ENCODE results near the gene ARL15. TPM values are rescaled to one million over a fixed set of nuclear protein-coding genes. Genes with fewer than 3 reads are reported as not detected.

ARL15 gene
- total and polyA plus RNA-seq, 9 of the 15 experiments (the other 6 are each of a cell fraction or from before 2014, with no cell fraction given): 18.5 to 80.4 (median 57.0) TPM

DNA sequence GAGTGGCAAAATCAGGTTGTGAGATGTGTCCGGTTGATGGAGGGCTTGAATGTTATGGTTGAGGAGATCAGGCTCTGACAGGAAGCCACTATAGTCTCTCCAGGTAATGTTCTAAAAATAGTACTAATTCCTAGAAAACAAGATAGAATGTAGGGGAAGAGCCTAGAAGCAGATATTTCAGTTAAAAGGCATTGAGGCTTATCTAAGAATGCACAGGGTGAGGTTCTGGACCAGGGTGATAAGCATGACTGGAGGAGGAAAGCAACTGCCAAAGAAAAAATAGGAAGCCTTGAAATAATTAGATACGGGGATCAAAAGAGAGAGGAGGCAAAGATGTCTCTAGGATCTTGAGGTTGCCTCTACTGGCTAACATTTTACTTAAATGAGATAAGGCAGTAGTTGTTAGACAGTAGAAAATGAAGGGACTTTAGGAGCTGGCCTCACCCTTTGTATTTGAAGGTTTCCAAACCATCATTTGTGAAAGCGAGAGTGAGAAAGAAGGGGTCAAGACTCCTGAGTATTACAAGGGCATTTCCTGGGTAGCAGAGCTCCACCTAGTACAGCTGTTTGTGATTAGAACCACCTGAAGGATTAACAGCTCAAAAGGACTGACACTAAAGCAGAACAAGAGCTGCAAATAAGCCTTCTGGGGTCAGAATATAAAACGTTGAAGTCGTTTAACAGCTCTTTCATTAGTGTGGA lies 15.4 kb upstream of the ARL15 start (continued):
- no peak for TF ChIP-seq ETS1 (conservative IDR thresholded peaks at IDR 0.05; ENCODE audit: control insufficient read depth, low read depth, low read length)
- peak; percentile 90 for TF ChIP-seq ZNF384 (IDR thresholded peaks at IDR 0.05; ENCODE audit: low read depth, low read length)
- TF ChIP-seq EP300 (IDR thresholded peaks at IDR 0.05; ENCODE audit: low read length): peak; percentile 100
- peak; percentile 81 for TF ChIP-seq KHSRP (IDR thresholded peaks at IDR 0.05)
- no peak for TF ChIP-seq ZC3H8 (IDR thresholded peaks at IDR 0.05)
- TF ChIP-seq ZBTB17 (CRISPR knock-in tag; IDR thresholded peaks at IDR 0.05): peak; percentile 75
- TF ChIP-seq YY1 (IDR thresholded peaks at IDR 0.05; ENCODE audit: borderline replicate concordance in 1 of 3, control insufficient read depth in 1 of 3, extremely low read depth in 1 of 3, insufficient read depth in 3 of 3, insufficient read length in 1 of 3, insufficient replicate concordance in 2 of 3, low read depth in 1 of 3, low read length in 2 of 3): no peak
- no peak for TF ChIP-seq PHTF2 (CRISPR knock-in tag; IDR thresholded peaks at IDR 0.05)
- TF ChIP-seq KLF10 (CRISPR knock-in tag; IDR thresholded peaks at IDR 0.05): no peak
- no peak for TF ChIP-seq ZNF780A (CRISPR knock-in tag; IDR thresholded peaks at IDR 0.05)
- no peak for TF ChIP-seq MAFG (tag; conservative IDR thresholded peaks at IDR 0.05)
- TF ChIP-seq ARID1B (IDR thresholded peaks at IDR 0.05): peak; percentile 100
- TF ChIP-seq HMGN3 (IDR thresholded peaks at IDR 0.05; ENCODE audit: borderline replicate concordance, extremely low read depth, insufficient read length, low read depth, low read length): peak; percentile 89
- peak; percentile 82; the same call in 1 of the 2 replicates for TF ChIP-seq ZBTB9 (CRISPR knock-in tag; IDR thresholded peaks at IDR 0.05)
- peak; percentile 95 for TF ChIP-seq SMAD1 (IDR thresholded peaks at IDR 0.05; ENCODE audit: low read depth, low read length, partially characterized antibody)
- 0 out of 2 replicates have a peak, but pooled peaks have one; percentile 14 for TF ChIP-seq HCFC1 (IDR thresholded peaks at IDR 0.05; ENCODE audit: low read depth, low read length)
- TF ChIP-seq HINFP (tag; conservative IDR thresholded peaks at IDR 0.05; ENCODE audit: low read depth): no peak
- no peak for TF ChIP-seq RBM17 (IDR thresholded peaks at IDR 0.05; ENCODE audit: borderline replicate concordance, low read depth, low read length)
- TF ChIP-seq, protein P1, sequence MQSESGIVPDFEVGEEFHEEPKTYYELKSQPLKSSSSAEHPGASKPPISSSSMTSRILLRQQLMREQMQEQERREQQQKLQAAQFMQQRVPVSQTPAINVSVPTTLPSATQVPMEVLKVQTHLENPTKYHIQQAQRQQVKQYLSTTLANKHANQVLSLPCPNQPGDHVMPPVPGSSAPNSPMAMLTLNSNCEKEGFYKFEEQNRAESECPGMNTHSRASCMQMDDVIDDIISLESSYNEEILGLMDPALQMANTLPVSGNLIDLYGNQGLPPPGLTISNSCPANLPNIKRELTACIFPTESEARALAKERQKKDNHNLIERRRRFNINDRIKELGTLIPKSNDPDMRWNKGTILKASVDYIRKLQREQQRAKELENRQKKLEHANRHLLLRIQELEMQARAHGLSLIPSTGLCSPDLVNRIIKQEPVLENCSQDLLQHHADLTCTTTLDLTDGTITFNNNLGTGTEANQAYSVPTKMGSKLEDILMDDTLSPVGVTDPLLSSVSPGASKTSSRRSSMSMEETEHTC (IDR thresholded peaks at IDR 0.05): 0 out of 2 replicates have a peak, but pooled peaks have one; percentile 37
- peak; percentile 56 to 68; a peak in 3 of 4 replicates for TF ChIP-seq MAZ (CRISPR knock-in tag; conservative IDR thresholded peaks at IDR 0.05 in 1 of 2, IDR thresholded peaks at IDR 0.05 in 1 of 2)
- TF ChIP-seq TBP (optimal IDR thresholded peaks at IDR 0.05; ENCODE audit: low read depth, low read length): no peak
- TF ChIP-seq FOXJ2 (tag; IDR thresholded peaks at IDR 0.05): peak; percentile 76

Measured in K562 (cell line).